Activated naive CD8-positive, alpha-beta T cell treated with anti-CD3 and anti-CD28 coated beads for 36 hours (primary cell): Measurements from ENCODE around the gene BCL2A1. TPM values are rescaled to one million over a fixed set of nuclear protein-coding genes. Genes with fewer than 3 reads are reported as not detected.

Experiments
- DNase-seq: peaks from one replicate; pipeline ENCODE4 v3.0.0; 2021
- H3K27ac Mint-ChIP-seq: one replicate; pipeline ENCODE4 v1.8.0; 2022; ENCODE audit warnings: mild to moderate bottlenecking, moderate library complexity, mixed read lengths
- H3K27me3 Mint-ChIP-seq: one replicate; pipeline ENCODE4 v1.8.0; 2022; ENCODE audit warnings: mild to moderate bottlenecking, mixed read lengths
- H3K36me3 Mint-ChIP-seq: one replicate; pipeline ENCODE4 v1.8.0; 2021; ENCODE audit warnings: mild to moderate bottlenecking, mixed read lengths
- H3K4me1 Mint-ChIP-seq: one replicate; pipeline ENCODE4 v1.8.0; 2021; ENCODE audit warnings: mixed read lengths
- H3K4me3 Mint-ChIP-seq: one replicate; pipeline ENCODE4 v1.8.0; 2022; ENCODE audit warnings: mild to moderate bottlenecking, moderate library complexity, mixed read lengths
- H3K9me3 Mint-ChIP-seq: one replicate; pipeline ENCODE4 v1.8.0; 2022; ENCODE audit warnings: mixed read lengths
- total RNA-seq, 2 experiments: library from RNA; stranded (reverse); gene quantifications; one replicate each; pipeline ENCODE4 v1.2.3, GENCODE V29; 2021

The BCL2A1 gene
- total RNA-seq, 2 experiments from 2014 or later = 91.4 to 94.3 TPM

DNA sequence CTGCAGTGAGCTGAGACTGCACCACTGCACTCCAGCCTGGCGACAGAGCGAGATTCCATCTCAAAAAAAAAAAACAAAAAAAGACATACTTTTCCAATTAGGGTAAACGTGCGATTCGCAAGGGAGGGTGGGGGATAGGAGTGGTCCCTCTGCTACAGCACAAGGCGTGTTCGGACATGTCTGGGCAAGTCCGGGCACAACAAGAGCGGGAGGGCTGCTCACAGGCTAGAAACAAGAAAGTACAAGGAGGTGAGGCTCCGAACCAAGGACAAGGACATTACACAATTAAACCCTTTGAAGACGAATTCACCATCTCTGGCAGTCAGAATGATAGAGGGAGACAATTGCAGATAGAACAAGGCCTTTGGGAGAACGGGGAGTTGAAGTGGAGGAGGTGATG lies 32.2 kb upstream of the BCL2A1 start:
- Mint-ChIP-seq H3K4me1 (no peaks in the 10 kb centered on the region), H3K36me3 (no peaks in the 10 kb centered on the region), H3K27me3 (no peaks in the 10 kb centered on the region), H3K4me3 (no peak overlapping the region), H3K9me3 (no peaks in the 10 kb centered on the region), H3K27ac (no peak overlapping the region)
- DNase-seq = no peak

GRCh38 chr15:80002267-80002666 lies 31.3 kb upstream of the BCL2A1 start:
- H3K4me1 Mint-ChIP-seq = no peaks in the 10 kb centered on the region
- H3K27ac Mint-ChIP-seq = no peak overlapping the region
- DNase-seq = no peak
- H3K4me3 Mint-ChIP-seq = no peak overlapping the region
- no peaks in the 10 kb centered on the region for H3K9me3 Mint-ChIP-seq
- H3K36me3 Mint-ChIP-seq = no peaks in the 10 kb centered on the region
- H3K27me3 Mint-ChIP-seq = no peaks in the 10 kb centered on the region

DNA sequence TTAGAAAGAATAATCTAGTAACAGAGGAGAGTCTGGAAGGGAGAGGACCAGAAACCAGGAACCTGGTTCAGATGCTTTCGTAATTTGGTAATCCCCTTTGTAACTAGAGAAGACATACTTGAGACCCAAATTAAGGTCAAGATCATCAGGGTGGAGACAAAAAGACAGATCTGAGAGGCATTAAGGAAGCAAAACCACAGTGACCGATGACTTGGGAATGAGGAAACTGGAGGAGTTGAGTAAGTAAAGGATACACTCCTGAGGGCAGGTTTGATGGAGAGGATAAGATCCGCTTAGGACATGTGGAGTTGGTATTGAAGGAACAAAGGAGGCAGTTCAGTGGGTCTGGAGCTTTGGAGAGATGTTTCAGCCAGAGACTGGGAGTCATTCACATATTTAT lies 23.6 kb upstream of the BCL2A1 start:
- Mint-ChIP-seq H3K4me1 (peaks cover 3% of the 10 kb centered on the region), H3K4me3 (no peak overlapping the region), H3K27me3 (no peaks in the 10 kb centered on the region), H3K36me3 (no peaks in the 10 kb centered on the region), H3K27ac (no peak overlapping the region), H3K9me3 (no peaks in the 10 kb centered on the region)
- no peak for DNase-seq

GRCh38 chr15:79991826-79992225 lies 20.8 kb upstream of the BCL2A1 start:
- Mint-ChIP-seq H3K4me1 (peaks cover 3% of the 10 kb centered on the region), H3K36me3 (no peaks in the 10 kb centered on the region)

GRCh38 chr15:79990997-79991334 lies 20.0 kb upstream of the BCL2A1 start:
- no peak overlapping the region for H3K27ac Mint-ChIP-seq

More at GRCh38 chr15:79991826-79992225, 20.8 kb upstream of the BCL2A1 start:
- no peaks in the 10 kb centered on the region for H3K27me3 Mint-ChIP-seq
- DNase-seq = no peak
- no peak overlapping the region for H3K4me3 Mint-ChIP-seq
- H3K27ac Mint-ChIP-seq = no peak overlapping the region
- H3K9me3 Mint-ChIP-seq = no peaks in the 10 kb centered on the region

GRCh38 chr15:79990280-79990996 lies 19.4 kb upstream of the BCL2A1 start:
- H3K36me3 Mint-ChIP-seq = no peaks in the 10 kb centered on the region
- peaks cover 3% of the 10 kb centered on the region for H3K4me1 Mint-ChIP-seq
- H3K27ac Mint-ChIP-seq = no peak overlapping the region
- H3K4me3 Mint-ChIP-seq = no peak overlapping the region
- DNase-seq = no peak
- no peaks in the 10 kb centered on the region for H3K9me3 Mint-ChIP-seq
- no peaks in the 10 kb centered on the region for H3K27me3 Mint-ChIP-seq

More at GRCh38 chr15:79990997-79991334, 20.0 kb upstream of the BCL2A1 start:
- no peaks in the 10 kb centered on the region for H3K9me3 Mint-ChIP-seq
- no peaks in the 10 kb centered on the region for H3K27me3 Mint-ChIP-seq
- H3K4me1 Mint-ChIP-seq = peaks cover 3% of the 10 kb centered on the region
- H3K4me3 Mint-ChIP-seq = no peak overlapping the region
- no peaks in the 10 kb centered on the region for H3K36me3 Mint-ChIP-seq
- DNase-seq = no peak

- Mint-ChIP-seq H3K4me1 (peaks cover 3% of the 10 kb centered on the region), H3K9me3 (no peaks in the 10 kb centered on the region), H3K4me3 (no peak overlapping the region), H3K27me3 (no peaks in the 10 kb centered on the region), H3K36me3 (no peaks in the 10 kb centered on the region), H3K27ac (no peak overlapping the region)
- DNase-seq = no peak
These were observed 18.7 kb upstream of the BCL2A1 start for GRCh38 chr15:79989682-79990081.

- Mint-ChIP-seq H3K4me1 (peaks cover 3% of the 10 kb centered on the region), H3K36me3 (no peaks in the 10 kb centered on the region), H3K27me3 (no peaks in the 10 kb centered on the region), H3K9me3 (no peaks in the 10 kb centered on the region), H3K27ac (no peak overlapping the region), H3K4me3 (no peak overlapping the region)
- no peak for DNase-seq
These were observed 18.2 kb upstream of the BCL2A1 start for GRCh38 chr15:79989183-79989582.

DNA sequence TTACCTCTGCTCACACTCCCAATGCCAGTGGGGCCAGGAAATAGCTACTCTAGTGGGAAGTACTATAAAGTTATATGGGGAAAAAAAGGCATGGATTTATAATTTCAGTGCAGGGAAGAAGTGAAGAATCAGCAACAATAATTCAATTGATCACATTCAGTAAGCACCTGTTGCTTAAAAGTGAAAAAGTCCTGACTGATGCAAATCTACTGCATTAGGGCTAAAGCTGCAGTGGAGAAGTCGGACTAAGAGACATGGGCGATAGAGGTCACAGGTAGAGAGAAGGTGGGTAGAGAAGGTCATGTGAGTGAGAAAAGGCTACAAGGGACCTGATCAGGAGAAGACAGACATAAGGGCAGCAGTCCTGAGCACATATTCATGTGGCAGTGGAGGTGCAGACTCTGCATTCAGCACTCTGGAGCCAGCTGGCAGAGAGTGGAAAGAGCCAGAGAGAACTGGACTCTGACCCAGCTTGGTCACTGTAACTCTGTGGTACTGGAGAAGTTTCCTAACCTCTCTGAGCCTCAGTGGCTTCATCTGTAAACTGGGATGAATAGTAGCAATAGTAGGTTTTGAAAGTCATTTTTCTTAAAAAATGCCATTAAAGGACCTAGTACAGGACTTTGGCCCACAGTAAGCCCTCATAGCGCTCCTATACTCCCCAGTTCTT lies 17.6 kb upstream of the BCL2A1 start:
- no peak overlapping the region for H3K4me3 Mint-ChIP-seq
- H3K36me3 Mint-ChIP-seq = no peaks in the 10 kb centered on the region
- no peaks in the 10 kb centered on the region for H3K9me3 Mint-ChIP-seq
- H3K27me3 Mint-ChIP-seq = no peaks in the 10 kb centered on the region
- peaks cover 3% of the 10 kb centered on the region for H3K4me1 Mint-ChIP-seq
- H3K27ac Mint-ChIP-seq = no peak overlapping the region
- no peak for DNase-seq

GRCh38 chr15:79987969-79988368 lies 17.0 kb upstream of the BCL2A1 start:
- no peak for DNase-seq
- Mint-ChIP-seq H3K9me3 (no peaks in the 10 kb centered on the region), H3K27me3 (no peaks in the 10 kb centered on the region)

DNA sequence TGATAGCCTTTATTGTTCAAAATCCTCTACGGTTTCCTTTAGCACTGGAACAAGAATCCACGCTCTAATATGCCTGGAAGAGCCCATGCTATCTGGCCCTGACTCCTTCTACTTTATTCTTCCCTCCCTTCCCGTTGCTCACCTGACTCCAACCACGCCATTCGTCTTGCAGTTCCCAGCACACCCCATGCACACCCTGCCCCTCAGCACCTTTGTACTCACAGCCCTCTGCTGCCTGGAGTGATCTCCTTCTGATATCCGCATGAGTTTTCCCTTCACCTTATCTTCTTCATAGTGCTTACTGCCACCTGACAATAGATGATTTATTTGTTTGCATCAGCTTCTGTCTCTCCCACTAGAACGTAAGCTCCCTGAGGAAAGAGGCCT lies 16.6 kb upstream of the BCL2A1 start:
- no peaks in the 10 kb centered on the region for H3K9me3 Mint-ChIP-seq
- H3K36me3 Mint-ChIP-seq = no peaks in the 10 kb centered on the region
- no peak overlapping the region for H3K27ac Mint-ChIP-seq
- H3K27me3 Mint-ChIP-seq = no peaks in the 10 kb centered on the region
- no peak overlapping the region for H3K4me3 Mint-ChIP-seq
- H3K4me1 Mint-ChIP-seq = no peaks in the 10 kb centered on the region
- DNase-seq = no peak

More at GRCh38 chr15:79987969-79988368, 17.0 kb upstream of the BCL2A1 start:
- Mint-ChIP-seq H3K27ac (no peak overlapping the region), H3K4me1 (no peaks in the 10 kb centered on the region), H3K36me3 (no peaks in the 10 kb centered on the region), H3K4me3 (no peak overlapping the region)

DNA sequence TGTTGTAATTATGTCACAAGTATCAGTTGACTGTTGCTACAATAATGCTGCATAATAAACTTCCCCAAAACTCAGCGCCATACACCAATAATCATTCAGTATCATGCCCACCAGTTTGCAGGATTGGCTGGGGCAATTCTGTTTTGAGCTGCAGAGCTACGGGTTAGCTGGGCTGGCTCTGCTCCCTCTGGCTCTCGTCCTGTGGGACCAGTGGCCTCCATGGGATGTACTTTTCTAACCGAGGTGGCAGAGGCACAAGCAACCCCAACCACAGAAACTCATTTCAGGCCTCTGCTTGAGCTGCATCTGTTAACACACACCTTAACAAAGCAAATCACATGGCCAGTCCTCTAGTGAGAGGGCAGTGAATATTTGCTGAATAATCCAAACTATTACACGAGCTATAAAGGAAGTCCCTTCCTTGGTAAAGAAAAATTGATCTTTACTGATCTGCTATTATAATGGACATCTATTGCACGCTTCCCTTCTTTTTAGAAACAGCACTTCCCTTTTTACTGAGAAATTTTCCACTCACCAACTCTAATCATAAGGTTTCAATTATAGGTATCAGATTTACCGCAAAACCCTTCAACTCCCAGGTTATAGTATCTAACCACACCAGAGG lies 10.9 kb upstream of the BCL2A1 start:
- Mint-ChIP-seq H3K4me1 (peaks cover 35% of the 10 kb centered on the region), H3K27ac (peak overlapping the region; percentile 14), H3K4me3 (no peak overlapping the region), H3K9me3 (no peaks in the 10 kb centered on the region), H3K36me3 (no peaks in the 10 kb centered on the region), H3K27me3 (no peaks in the 10 kb centered on the region)
- DNase-seq = no peak

DNA sequence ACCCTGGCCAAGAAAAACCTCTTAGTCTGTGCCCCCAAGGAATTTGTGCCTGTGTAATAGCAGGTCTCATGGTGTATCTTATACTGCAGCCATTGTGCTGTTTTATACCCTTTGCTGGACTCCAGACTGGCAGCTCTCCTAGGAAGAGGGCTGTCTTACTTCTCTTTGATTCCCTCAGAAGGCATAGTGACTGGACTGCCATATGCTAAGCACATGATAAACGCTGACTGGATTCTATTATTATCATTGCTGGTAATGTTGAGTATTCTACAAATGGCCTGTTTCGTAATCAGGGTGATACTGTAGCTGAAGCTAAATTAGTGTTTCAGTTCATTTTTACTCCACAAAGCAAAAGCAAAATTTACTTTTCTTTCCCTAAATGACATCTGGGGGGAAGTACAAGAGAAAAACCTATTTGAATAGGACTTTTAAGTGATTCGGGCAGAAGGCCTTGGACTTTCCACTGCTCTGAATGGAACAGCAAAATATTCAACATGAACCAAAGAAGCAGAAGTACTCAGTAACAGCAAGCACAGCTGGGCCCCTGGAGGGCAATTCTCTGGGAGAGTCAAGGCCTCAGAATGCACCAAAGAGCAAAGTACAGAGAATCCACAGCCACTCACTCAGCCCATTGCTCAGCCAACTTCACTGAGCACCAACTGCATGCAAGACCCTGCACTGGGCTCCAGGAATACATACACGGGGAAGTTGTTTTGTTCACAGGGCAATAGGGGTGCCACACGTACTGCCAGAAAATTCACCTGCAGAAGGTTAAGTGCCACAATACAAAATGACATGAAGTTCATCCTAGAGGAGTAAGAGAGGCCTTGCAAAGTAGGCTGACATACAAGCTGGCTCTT lies 7.9 kb upstream of the BCL2A1 start:
- Mint-ChIP-seq H3K27ac (peak overlapping the region; percentile 77), H3K4me3 (no peak overlapping the region), H3K27me3 (no peaks in the 10 kb centered on the region), H3K4me1 (peaks cover 36% of the 10 kb centered on the region), H3K36me3 (no peaks in the 10 kb centered on the region), H3K9me3 (peaks cover under 1% of the 10 kb centered on the region)
- no peak for DNase-seq

DNA sequence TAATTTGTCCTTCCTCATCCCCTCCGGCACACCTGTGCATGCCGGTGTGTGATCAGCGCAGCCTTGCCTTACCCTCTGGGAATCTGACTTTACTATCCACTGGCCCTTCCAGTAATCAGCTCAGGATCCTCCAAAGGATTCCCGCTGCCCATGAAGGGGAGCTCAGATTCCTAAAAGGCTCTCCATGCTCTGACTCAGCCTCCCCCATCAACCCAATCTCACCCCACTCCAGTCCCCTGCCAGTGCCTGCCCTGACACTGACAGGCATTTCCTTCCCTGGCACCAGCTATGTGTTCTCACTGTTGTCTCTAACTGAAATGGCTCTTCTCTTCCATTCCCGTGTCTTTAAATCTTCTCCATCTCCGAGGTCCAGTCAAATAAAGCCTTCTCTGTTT lies 7.3 kb upstream of the BCL2A1 start:
- H3K9me3 Mint-ChIP-seq = peaks cover 2% of the 10 kb centered on the region
- peak overlapping the region; percentile 77 for H3K27ac Mint-ChIP-seq
- no peak overlapping the region for H3K4me3 Mint-ChIP-seq
- no peaks in the 10 kb centered on the region for H3K27me3 Mint-ChIP-seq
- peaks cover 2% of the 10 kb centered on the region for H3K36me3 Mint-ChIP-seq
- no peak for DNase-seq
- H3K4me1 Mint-ChIP-seq = peaks cover 42% of the 10 kb centered on the region
